Naive thymus-derived CD8-positive, alpha-beta T cell (primary cell): ENCODE data around the gene LYPD6. TPM values are rescaled to one million over a fixed set of nuclear protein-coding genes. Genes with fewer than 3 reads are reported as not detected.

Experiments
- ATAC-seq, 2 donors: fragments of 150-1000 bp; cut with Tn5 transposase in 1 of 2; sonication (Bioruptor Pico), chemical (Tn5 transposase) in 1 of 2; 1 replicate in 1 of 2; 2 replicates in 1 of 2; pipeline ENCODE4 v1.10.0; 2021; ENCODE audit warnings: mild to moderate bottlenecking in 2 of 2, moderate library complexity in 2 of 2
- POLR2A ChIA-PET: fragments of 350-600 bp; sonication (Branson Sonifier 250); formaldehyde crosslinking; loops from one replicate; lab custom pipeline; 2021; ENCODE audit warnings: antibody characterized with exemption; lab: Charles Lee
- DNase-seq, 10 donors: peaks; one replicate each; pipeline versions ENCODE4 v3.0.0 to v3.0.0-alpha.2; 2020 to 2022
- H3K27ac Mint-ChIP-seq, 10 donors: one replicate each; pipeline ENCODE4 v1.8.0; 2020 to 2022; ENCODE audit warnings: mild to moderate bottlenecking in 10 of 10, mixed read lengths in 10 of 10, moderate library complexity in 4 of 10, inconsistent platforms in 1 of 10
- H3K27me3 Mint-ChIP-seq, 5 donors: one replicate each; pipeline ENCODE4 v1.8.0; 2021 to 2022; ENCODE audit warnings: mixed read lengths in 5 of 5
- H3K36me3 Mint-ChIP-seq, 3 donors: one replicate each; pipeline ENCODE4 v1.8.0; 2020 to 2022; ENCODE audit warnings: mixed read lengths in 3 of 3, mild to moderate bottlenecking in 2 of 3, inconsistent platforms in 1 of 3
- H3K4me1 Mint-ChIP-seq, 4 donors: one replicate each; pipeline ENCODE4 v1.8.0; 2021 to 2022; ENCODE audit warnings: mixed read lengths in 4 of 4
- H3K4me3 Mint-ChIP-seq, 10 donors: one replicate each; pipeline ENCODE4 v1.8.0; 2020 to 2022; ENCODE audit warnings: mild to moderate bottlenecking in 10 of 10, mixed read lengths in 10 of 10, moderate library complexity in 6 of 10, inconsistent platforms in 1 of 10
- H3K9me3 Mint-ChIP-seq, 9 donors: one replicate each; pipeline ENCODE4 v1.8.0; 2020 to 2022; ENCODE audit warnings: mixed read lengths in 9 of 9, mild to moderate bottlenecking in 3 of 9, inconsistent platforms in 1 of 9, moderate library complexity in 1 of 9
- polyA plus RNA-seq, 3 donors: library from polyadenylated mRNA; unstranded; fragments of 300-500 nt; fragmentation: Illumina TruSeq; gene quantifications; one replicate each; pipeline ENCODE4 v1.2.3, GENCODE V29; 2021
- total RNA-seq, 8 experiments: library from RNA in 2 of 8; stranded (reverse) in 2 of 8; gene quantifications; one replicate each; pipeline ENCODE4 v1.2.3 and lab custom pipeline; 2021 to 2026

The LYPD6 gene
- total and polyA plus RNA-seq, 5 experiments from 2014 or later = not detected

DNA sequence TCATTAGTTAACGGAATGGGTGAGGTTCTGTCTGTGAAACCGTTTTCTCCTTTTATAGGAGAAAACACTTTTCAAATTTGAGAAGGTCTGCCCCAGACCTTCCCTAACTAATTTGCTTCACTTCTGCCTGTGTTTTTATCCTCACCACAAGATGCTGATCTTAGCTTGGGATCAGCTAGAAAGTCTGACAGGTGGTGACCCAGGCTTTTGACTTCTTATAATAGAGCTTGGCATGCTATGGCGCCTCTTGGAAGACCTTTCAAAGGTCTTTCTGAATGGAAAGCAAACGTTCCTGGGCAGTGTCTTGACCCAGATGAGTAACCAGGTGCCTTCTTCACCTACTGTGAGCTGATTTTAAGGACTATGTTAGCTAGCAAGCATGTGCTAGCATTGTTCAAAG, 91.4 kb downstream of the LYPD6 start:
- H3K4me3 Mint-ChIP-seq = no peak overlapping the region
- H3K27ac Mint-ChIP-seq = no peak overlapping the region
- no peaks in the 10 kb centered on the region for H3K4me1 Mint-ChIP-seq
- POLR2A ChIA-PET = no interaction called here
- ATAC-seq (no peak), DNase-seq (no peak)
- H3K9me3 Mint-ChIP-seq = peaks cover 0 to 4% (median 0%) of the 10 kb centered on the region in 9 donors
- peaks cover 6 to 24% (median 13%) of the 10 kb centered on the region in 5 donors for H3K27me3 Mint-ChIP-seq
- no peaks in the 10 kb centered on the region for H3K36me3 Mint-ChIP-seq

DNA sequence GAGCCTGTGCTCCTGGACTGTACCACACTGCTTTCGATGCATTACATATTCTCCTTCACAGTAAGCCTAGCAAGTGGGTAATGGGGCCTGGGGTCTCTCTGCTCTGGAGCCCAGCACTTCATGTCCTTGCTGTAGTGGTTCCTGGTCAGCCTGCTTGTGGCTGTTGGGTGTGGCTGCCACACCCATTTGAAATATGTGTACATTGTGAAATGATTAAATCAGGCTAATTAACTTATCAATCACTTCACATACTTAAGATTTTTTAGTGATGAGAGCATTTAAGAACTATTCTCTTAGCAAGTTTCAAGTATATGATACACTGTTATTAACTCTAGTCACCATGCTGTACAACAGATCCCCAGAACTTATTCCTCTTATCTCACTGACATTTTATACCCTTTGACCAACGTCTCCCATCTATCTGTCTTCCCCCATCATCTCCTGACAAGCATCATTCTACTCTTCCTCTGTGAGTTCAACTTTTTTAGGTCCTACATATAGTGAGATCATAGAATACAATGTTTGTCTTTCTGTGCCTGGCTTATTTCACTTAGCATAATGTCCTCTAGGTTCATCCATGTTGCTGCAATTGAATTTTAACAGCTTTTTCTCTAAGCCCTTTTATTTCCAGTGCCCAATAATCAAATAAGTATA, 92.1 kb downstream of the LYPD6 start:
- ATAC-seq (no peak), DNase-seq (no peak)
- POLR2A ChIA-PET = no interaction called here
- Mint-ChIP-seq H3K27ac (no peak overlapping the region), H3K27me3 (peaks cover 6 to 24% (median 11%) of the 10 kb centered on the region in 5 donors), H3K4me3 (no peak overlapping the region), H3K9me3 (peaks cover 0 to 4% (median 0%) of the 10 kb centered on the region in 9 donors), H3K36me3 (no peaks in the 10 kb centered on the region), H3K4me1 (no peaks in the 10 kb centered on the region)

DNA sequence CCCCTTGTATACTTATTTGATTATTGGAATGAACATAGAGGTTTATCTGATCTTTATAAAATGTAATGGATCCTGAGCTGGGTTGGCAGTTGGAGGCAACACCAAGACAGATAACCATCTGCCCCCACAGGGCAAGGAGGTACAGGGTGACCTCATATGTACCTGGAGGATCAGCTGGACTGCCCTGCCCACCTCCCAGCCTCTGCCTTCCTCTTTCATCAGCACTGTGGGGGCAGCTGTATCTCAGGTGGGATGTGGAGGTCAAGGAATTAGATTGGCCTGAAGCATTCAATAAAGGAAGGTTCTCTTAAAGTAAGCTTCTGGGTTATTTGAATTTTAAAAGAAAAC, 92.6 kb downstream of the LYPD6 start:
- POLR2A ChIA-PET = no interaction called here
- DNase-seq (no peak), ATAC-seq (no peak)
- Mint-ChIP-seq H3K4me1 (no peaks in the 10 kb centered on the region), H3K36me3 (no peaks in the 10 kb centered on the region), H3K4me3 (no peak overlapping the region), H3K9me3 (peaks cover 0 to 4% (median 0%) of the 10 kb centered on the region in 9 donors), H3K27ac (no peak overlapping the region), H3K27me3 (peaks cover 6 to 24% (median 11%) of the 10 kb centered on the region in 5 donors)

DNA sequence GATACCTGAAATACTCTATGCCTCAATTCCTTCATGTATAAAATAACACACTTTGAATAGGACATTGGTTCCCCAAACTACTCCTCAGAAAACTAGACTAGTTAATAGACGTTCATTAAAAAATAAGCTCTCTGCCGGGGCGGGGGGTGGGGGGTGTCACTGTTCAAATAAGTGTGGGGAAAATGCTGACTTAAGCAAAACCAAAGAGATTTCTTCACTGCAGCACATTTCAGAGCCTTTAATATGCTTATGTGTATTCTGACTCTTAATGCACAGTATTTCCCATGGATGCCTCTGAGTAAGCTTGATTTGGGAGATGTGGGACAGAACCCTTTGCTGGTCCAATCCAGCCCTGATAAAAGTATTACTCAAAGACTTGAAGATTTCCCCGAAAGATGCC, 93.2 kb downstream of the LYPD6 start:
- POLR2A ChIA-PET = no interaction called here
- H3K9me3 Mint-ChIP-seq = peaks cover 0 to 8% (median 0%) of the 10 kb centered on the region in 9 donors
- peaks cover 7 to 24% (median 11%) of the 10 kb centered on the region in 5 donors for H3K27me3 Mint-ChIP-seq
- no peaks in the 10 kb centered on the region for H3K4me1 Mint-ChIP-seq
- H3K27ac Mint-ChIP-seq = no peak overlapping the region
- H3K36me3 Mint-ChIP-seq = no peaks in the 10 kb centered on the region
- ATAC-seq = no peak
- DNase-seq = no peak
- H3K4me3 Mint-ChIP-seq = no peak overlapping the region

DNA sequence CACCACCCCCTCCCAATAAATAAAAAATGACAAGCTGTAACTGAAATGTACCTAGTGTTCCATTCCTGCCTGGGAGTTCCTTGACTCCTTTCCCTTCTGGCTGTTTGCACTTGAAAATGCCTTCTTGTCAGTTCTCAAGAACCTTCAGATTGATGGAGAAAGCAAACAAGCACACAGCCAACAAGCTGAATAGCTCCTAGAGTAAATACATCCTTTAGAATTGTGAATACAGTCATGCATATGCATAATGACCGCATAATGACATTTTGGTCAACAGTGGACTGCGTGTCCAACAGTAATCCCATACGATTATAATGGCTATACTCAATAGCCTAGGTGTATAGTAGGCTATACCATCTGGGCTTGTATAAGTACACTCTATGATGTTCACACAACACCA, 97.0 kb downstream of the LYPD6 start:
- Mint-ChIP-seq H3K9me3 (peaks cover 0 to 8% (median 0%) of the 10 kb centered on the region in 9 donors), H3K36me3 (no peaks in the 10 kb centered on the region), H3K4me3 (no peak overlapping the region), H3K27ac (no peak overlapping the region), H3K27me3 (peaks cover 9 to 33% (median 12%) of the 10 kb centered on the region in 5 donors), H3K4me1 (no peaks in the 10 kb centered on the region)
- no peak for ATAC-seq
- POLR2A ChIA-PET = no interaction called here
- DNase-seq = no peak

DNA sequence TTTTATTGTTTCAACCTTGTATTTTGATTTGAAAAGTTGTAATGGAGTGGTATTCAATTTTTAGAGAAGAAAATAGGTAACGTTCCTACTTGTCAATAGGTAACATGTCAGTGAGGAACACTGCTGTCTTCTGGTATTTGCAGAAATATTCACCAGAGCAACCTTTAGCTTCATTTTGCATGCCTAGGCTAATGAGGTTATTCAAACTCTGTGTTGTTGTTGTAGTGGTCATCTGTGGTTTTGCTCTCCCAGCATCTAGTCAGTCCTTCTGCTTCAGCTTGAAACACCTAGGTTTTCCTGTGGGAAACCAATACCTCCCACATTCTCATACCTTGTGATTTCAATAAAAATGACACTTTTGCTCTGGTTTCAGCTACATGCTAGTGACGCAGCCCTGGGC, 98.4 kb downstream of the LYPD6 start:
- no peak overlapping the region for H3K27ac Mint-ChIP-seq
- POLR2A ChIA-PET = no interaction called here

DNA sequence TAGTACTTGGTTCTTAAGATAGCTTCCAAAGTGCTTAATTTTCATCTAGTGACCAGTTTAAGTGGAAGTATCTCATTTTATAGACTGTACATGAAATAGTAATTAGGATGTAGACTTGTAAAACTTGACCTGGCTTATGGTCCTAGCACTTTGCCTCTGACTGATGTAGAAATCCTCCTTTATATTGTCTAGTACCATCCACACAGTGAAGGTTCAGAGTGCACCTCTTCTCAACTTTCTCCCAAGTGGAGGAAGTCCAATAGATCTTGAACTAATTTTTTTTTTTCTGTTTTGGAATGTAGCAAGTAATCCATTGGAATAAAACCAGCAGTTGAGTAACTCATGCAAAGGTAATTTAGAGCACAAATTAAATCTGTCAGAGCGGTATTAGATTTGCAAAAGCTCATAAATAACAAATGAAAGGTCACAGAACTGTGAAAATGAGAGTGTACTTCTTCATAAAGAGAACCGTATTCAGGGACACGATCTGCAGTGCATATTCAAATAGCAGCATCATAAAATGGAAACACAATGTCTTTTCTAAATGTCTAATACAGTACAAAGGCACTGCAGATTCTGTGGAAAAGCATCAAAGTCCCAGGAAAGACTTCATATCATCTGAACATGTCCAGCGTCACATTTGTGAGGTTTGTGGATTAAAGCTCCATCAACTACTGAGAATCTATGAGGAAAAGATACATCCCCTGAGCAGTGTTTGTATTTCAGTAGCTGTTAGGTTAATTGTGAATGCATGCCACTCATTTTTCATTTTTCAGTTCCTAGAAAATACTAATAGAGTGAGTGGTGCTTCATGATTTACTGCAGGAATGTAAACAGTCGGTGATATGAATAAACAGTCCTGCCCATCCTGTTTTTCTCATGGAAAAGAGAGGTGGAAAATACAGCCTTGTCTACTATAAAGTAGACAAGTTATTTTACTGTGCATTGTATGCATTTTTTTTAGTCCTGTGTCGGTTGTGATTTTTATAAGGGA, 100.7 kb downstream of the LYPD6 start:
- POLR2A ChIA-PET = no interaction called here
- Mint-ChIP-seq H3K4me1 (no peaks in the 10 kb centered on the region), H3K27me3 (peaks cover 8 to 23% (median 10%) of the 10 kb centered on the region in 5 donors), H3K4me3 (no peak overlapping the region), H3K36me3 (no peaks in the 10 kb centered on the region), H3K9me3 (peaks cover 0 to 8% (median 0%) of the 10 kb centered on the region in 9 donors), H3K27ac (no peak overlapping the region)
- DNase-seq (no peak), ATAC-seq (no peak)

More for the DNA sequence above, 98.4 kb downstream of the LYPD6 start:
- no peak overlapping the region for H3K4me3 Mint-ChIP-seq
- DNase-seq (no peak), ATAC-seq (no peak)
- H3K4me1 Mint-ChIP-seq = no peaks in the 10 kb centered on the region
- peaks cover 0 to 8% (median 0%) of the 10 kb centered on the region in 9 donors for H3K9me3 Mint-ChIP-seq
- H3K27me3 Mint-ChIP-seq = peaks cover 8 to 21% (median 12%) of the 10 kb centered on the region in 5 donors
- H3K36me3 Mint-ChIP-seq = no peaks in the 10 kb centered on the region

DNA sequence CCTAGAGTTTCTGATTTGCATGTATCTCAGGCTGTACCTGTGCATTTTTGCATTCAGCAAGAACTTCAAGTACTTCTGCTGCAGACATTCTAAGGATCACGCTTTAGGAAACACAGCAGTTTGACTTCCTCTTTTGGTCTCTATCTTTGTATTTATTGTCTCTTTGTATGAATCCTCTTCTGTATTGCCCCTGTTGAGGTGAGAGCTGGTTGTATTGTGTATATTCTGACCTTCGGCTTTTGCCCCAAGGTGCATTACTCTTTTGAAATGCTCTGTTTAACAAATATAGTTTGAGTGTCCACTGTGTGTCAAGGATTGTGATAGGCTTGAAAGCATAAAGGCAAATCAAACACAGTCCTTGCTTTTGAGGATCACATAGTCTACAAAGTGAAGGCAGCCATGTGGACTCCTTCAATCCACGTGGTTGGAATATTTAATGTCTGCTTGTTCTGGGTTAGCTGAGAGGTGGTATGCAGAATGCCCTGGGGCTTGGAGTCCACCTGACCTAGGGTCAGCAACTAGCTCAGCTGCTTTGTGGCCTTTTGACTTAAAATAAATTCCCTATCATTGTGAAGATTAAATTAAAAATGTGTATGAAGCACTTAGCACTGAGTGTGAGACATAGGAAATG, 108.1 kb downstream of the LYPD6 start:
- Mint-ChIP-seq H3K4me1 (no peaks in the 10 kb centered on the region), H3K27ac (no peak overlapping the region), H3K4me3 (no peak overlapping the region), H3K27me3 (peaks cover 0 to 25% (median 5%) of the 10 kb centered on the region in 5 donors), H3K9me3 (no peaks in the 10 kb centered on the region), H3K36me3 (no peaks in the 10 kb centered on the region)
- ATAC-seq (no peak), DNase-seq (no peak)
- POLR2A ChIA-PET = no interaction called here

DNA sequence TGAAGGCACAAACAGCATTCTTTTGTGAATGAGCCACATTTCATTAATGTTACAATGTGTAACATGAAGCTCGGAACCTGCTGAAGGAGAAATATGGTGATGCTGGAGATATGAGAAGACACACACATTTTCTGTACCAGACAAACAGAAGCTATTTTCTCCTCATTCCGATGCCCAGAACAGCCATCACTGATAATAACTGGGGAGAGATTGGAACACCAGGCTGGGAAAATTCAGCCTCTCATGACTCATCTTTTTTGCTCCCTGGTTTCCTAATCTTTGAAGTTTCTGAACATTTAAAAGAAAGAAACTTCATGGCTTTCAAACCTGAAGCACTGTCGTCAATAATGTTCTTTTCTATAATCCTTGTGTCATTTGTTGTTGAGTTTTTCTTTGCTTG, 110.9 kb downstream of the LYPD6 start:
- no peak overlapping the region for H3K27ac Mint-ChIP-seq
- peaks cover 1 to 11% (median 5%) of the 10 kb centered on the region in 5 donors for H3K27me3 Mint-ChIP-seq
- H3K4me3 Mint-ChIP-seq = no peak overlapping the region
- H3K4me1 Mint-ChIP-seq = no peaks in the 10 kb centered on the region
- no peaks in the 10 kb centered on the region for H3K9me3 Mint-ChIP-seq
- POLR2A ChIA-PET = no interaction called here
- DNase-seq = no peak
- ATAC-seq = no peak
- no peaks in the 10 kb centered on the region for H3K36me3 Mint-ChIP-seq

DNA sequence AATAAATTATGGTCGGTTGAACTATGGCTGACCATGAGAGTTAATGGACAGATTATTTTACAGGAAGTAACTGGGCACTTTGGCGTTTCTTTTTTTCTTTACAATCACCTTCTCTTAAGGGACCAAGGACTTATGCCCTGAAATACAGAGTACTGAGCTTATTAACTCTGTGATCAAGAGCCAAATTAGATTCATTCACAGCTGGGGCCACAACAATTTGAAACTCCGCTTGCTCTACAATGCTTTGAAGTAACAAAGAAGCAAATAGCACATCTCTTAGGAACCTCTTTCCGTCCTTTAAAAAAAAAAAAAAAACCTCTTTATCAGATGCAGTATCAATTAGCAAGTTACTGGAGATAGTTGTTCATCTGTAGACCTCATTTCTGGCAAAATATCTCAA, 112.0 kb downstream of the LYPD6 start:
- Mint-ChIP-seq H3K4me1 (no peaks in the 10 kb centered on the region), H3K36me3 (no peaks in the 10 kb centered on the region), H3K27ac (no peak overlapping the region), H3K9me3 (no peaks in the 10 kb centered on the region), H3K4me3 (no peak overlapping the region), H3K27me3 (peaks cover 1 to 8% (median 5%) of the 10 kb centered on the region in 5 donors)
- ATAC-seq (no peak), DNase-seq (no peak)
- POLR2A ChIA-PET = no interaction called here

DNA sequence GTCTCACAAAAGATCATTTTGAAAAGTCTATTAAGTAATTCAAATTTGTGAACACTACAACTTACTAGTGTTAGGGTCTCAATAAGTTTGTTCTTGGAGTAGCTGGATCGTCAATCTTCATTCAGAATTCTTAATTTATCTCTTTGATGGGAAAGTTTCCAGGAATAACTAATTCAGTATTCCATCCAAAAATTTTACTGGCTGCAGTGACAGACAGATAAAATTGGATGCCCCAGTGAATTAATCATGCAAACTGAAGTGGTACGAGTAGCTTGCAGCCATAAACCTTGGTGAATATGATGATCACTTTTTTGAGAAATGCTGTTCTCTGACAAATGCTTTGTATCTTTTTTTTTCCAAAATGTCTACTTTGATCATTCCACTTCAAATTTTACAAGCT, 112.8 kb downstream of the LYPD6 start:
- ATAC-seq = no peak

DNA sequence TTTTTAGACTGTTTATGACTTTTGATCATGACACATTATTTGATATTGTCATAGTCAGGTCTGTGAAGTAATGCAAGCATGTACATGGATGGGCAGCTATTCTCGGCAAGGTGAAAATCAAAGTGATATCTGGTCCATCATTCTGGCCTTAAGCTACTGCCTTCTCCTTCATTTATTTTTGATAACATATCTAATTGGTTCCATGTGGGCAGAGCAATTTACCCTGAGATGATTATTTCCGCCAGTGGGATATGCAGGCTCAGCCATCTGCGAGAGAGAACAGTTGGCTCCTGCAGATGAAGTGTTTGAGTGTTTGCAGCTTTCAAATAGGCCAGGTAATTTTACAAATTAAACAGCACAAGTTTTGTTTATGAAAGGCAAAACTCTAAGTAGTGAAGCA, 116.4 kb downstream of the LYPD6 start:
- POLR2A ChIA-PET = no interaction called here
- Mint-ChIP-seq H3K4me1 (no peaks in the 10 kb centered on the region), H3K36me3 (no peaks in the 10 kb centered on the region), H3K4me3 (no peak overlapping the region), H3K9me3 (no peaks in the 10 kb centered on the region), H3K27ac (no peak overlapping the region), H3K27me3 (peaks cover 0 to 9% (median 0%) of the 10 kb centered on the region in 5 donors)
- no peak for ATAC-seq
- DNase-seq = no peak

More for the DNA sequence above, 112.8 kb downstream of the LYPD6 start:
- no peaks in the 10 kb centered on the region for H3K4me1 Mint-ChIP-seq
- POLR2A ChIA-PET = no interaction called here
- no peaks in the 10 kb centered on the region for H3K36me3 Mint-ChIP-seq
- no peaks in the 10 kb centered on the region for H3K9me3 Mint-ChIP-seq
- H3K27me3 Mint-ChIP-seq = peaks cover 0 to 7% (median 0%) of the 10 kb centered on the region in 5 donors
- no peak overlapping the region for H3K27ac Mint-ChIP-seq
- DNase-seq = no peak
- no peak overlapping the region for H3K4me3 Mint-ChIP-seq

DNA sequence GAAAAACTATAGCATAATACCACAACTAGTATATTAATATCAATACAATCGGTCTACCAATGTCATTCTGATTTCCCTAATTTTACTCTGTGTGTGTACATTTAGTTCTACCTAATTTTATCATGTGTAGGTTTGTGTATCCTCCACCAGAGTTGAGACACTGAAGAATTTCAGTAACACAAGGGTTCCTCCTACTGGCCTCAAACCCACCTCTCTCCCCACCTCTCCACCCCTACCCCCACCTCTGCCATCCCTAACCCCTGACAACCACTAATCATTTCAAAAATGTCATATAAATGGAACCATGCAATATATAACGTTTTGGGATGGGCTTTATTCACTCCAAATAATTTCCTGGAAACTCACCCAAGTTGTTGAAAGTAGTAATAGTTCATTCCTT, 117.9 kb downstream of the LYPD6 start:
- peaks cover 0 to 11% (median 0%) of the 10 kb centered on the region in 5 donors for H3K27me3 Mint-ChIP-seq

More for the DNA sequence above, 117.9 kb downstream of the LYPD6 start:
- no peak overlapping the region for H3K27ac Mint-ChIP-seq
- H3K36me3 Mint-ChIP-seq = no peaks in the 10 kb centered on the region
- no peaks in the 10 kb centered on the region for H3K9me3 Mint-ChIP-seq
- ATAC-seq (no peak), DNase-seq (no peak)
- H3K4me1 Mint-ChIP-seq = no peaks in the 10 kb centered on the region
- H3K4me3 Mint-ChIP-seq = no peak overlapping the region
- POLR2A ChIA-PET = no interaction called here
